Endodermal cell (in vitro differentiated cells): Measurements from ENCODE around the gene INF2. TPM values are rescaled to one million over a fixed set of nuclear protein-coding genes. Genes with fewer than 3 reads are reported as not detected.

Experiments
- DNase-seq: peaks from one replicate; pipeline ENCODE4 v3.0.0-alpha.2; 2017
- H3K27ac ChIP-seq: 2 replicates; pipeline ENCODE4 v1.5.1; 2013; ENCODE audit warnings: mild to moderate bottlenecking, low read depth, low read length, moderate library complexity
- H3K27me3 ChIP-seq: 2 replicates; pipeline ENCODE4 v1.6.1; 2013; ENCODE audit warnings: mild to moderate bottlenecking, low read length, moderate library complexity; ENCODE audit not compliant: insufficient read depth, control insufficient read depth, poor library complexity, severe bottlenecking
- H3K36me3 ChIP-seq: 2 replicates; pipeline ENCODE4 v1.7.0; 2013; ENCODE audit warnings: mild to moderate bottlenecking, low read length, moderate library complexity; ENCODE audit not compliant: control insufficient read depth, insufficient read depth
- H3K4me1 ChIP-seq: one replicate; pipeline ENCODE4 v1.7.0; 2013; ENCODE audit warnings: low read length; ENCODE audit not compliant: control insufficient read depth, insufficient read depth
- H3K4me3 ChIP-seq: 2 replicates; pipeline ENCODE4 v1.5.1; 2013; ENCODE audit warnings: mild to moderate bottlenecking, low read length, moderate library complexity
- H3K9ac ChIP-seq: 2 replicates; pipeline ENCODE4 v1.6.1; 2013; ENCODE audit warnings: mild to moderate bottlenecking, low read length, moderate library complexity; ENCODE audit not compliant: poor library complexity, severe bottlenecking; ENCODE audit errors: extremely low read depth
- H3K9me3 ChIP-seq: 2 replicates; pipeline ENCODE4 v1.6.1; 2013; ENCODE audit warnings: mild to moderate bottlenecking, low read length, moderate library complexity; ENCODE audit not compliant: control insufficient read depth
- H3K27ac Mint-ChIP-seq: 2 replicates; pipeline ENCODE4 v1.8.0; 2020; ENCODE audit warnings: mixed read lengths
- H3K27me3 Mint-ChIP-seq: 2 replicates; pipeline ENCODE4 v1.8.0; 2021; ENCODE audit warnings: mild to moderate bottlenecking, mixed read lengths; ENCODE audit not compliant: insufficient read depth
- H3K36me3 Mint-ChIP-seq: 2 replicates; pipeline ENCODE4 v1.8.0; 2020; ENCODE audit warnings: low read depth, mixed read lengths
- H3K4me1 Mint-ChIP-seq: 2 replicates; pipeline ENCODE4 v1.8.0; 2020; ENCODE audit warnings: mixed read lengths
- H3K4me3 Mint-ChIP-seq: 2 replicates; pipeline ENCODE4 v1.8.0; 2020; ENCODE audit warnings: mild to moderate bottlenecking, moderate library complexity, mixed read lengths
- H3K9me3 Mint-ChIP-seq: 2 replicates; pipeline ENCODE4 v1.8.0; 2020; ENCODE audit warnings: mild to moderate bottlenecking, mixed read lengths
- WGBS, 2 experiments: methylation state at CpG; one replicate each; pipeline versions ENCODE4 v1.1.5 to v1.1.7; 2013; ENCODE audit warnings: missing lambda C conversion rate in 2 of 2, mixed read lengths in 1 of 2; ENCODE audit not compliant: insufficient coverage in 1 of 2, insufficient read length in 1 of 2; 5-methylcytosine and 5-hydroxymethylcytosine counted together
- total RNA-seq, 2 donors: library from RNA; stranded (reverse); fragmentation: NEBNext Ultra II Directional in 1 of 2; extraction: Animal tissue kit (Norgen Biotek cat#: 25700) in 1 of 2; gene quantifications; 2 replicates in 1 of 2; 3 replicates in 1 of 2; pipeline ENCODE4 v1.2.1, GENCODE V29; 2021
- TF ChIP-seq, protein P1 (sequence below): fragments of 200-600 bp; sonication (generic); conservative IDR thresholded peaks from 2 replicates; pipeline ENCODE4 v1.5.0; 2021; ENCODE audit warnings: antibody characterized with exemption, mild to moderate bottlenecking

The INF2 gene
- total RNA-seq, 2 donors from 2014 or later = 99.7 to 114 TPM

DNA sequence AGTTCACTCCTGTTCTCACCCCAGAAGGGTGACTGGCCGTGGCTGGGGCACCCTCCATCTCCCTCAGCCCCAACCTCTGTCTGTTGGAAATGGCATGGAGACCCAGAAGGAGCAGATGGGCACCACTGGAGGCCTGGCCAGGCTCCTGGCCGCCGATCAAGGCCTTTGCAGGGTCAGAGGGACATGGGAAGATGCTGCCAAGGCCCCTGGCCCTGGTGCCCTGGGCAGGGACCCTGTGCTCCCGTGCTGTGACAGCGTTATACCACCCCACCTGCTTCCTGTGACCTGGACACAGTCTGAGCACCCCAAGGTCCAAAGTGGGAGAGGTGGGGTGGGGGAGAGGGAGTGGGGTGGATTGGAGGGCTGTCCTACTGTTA lies 3.5 kb downstream of the INF2 start:
- peaks cover 14% of the 10 kb centered on the region for H3K36me3 ChIP-seq
- H3K27ac ChIP-seq = no peak overlapping the region
- H3K4me1 ChIP-seq = peaks cover 23% of the 10 kb centered on the region
- no peak overlapping the region for H3K4me3 ChIP-seq
- H3K9me3 ChIP-seq = no peaks in the 10 kb centered on the region
- WGBS, 2 experiments = 94 to 100% methylated on average over 2 to 5 of the region's 5 CpGs
- Mint-ChIP-seq H3K27me3 (no peaks in the 10 kb centered on the region), H3K36me3 (peaks cover 10% of the 10 kb centered on the region), H3K27ac (no peak overlapping the region), H3K4me3 (no peak overlapping the region), H3K9me3 (no peaks in the 10 kb centered on the region), H3K4me1 (peaks cover 13% of the 10 kb centered on the region)
- no peaks in the 10 kb centered on the region for H3K27me3 ChIP-seq
- H3K9ac ChIP-seq = no peak overlapping the region
- TF ChIP-seq, protein P1, sequence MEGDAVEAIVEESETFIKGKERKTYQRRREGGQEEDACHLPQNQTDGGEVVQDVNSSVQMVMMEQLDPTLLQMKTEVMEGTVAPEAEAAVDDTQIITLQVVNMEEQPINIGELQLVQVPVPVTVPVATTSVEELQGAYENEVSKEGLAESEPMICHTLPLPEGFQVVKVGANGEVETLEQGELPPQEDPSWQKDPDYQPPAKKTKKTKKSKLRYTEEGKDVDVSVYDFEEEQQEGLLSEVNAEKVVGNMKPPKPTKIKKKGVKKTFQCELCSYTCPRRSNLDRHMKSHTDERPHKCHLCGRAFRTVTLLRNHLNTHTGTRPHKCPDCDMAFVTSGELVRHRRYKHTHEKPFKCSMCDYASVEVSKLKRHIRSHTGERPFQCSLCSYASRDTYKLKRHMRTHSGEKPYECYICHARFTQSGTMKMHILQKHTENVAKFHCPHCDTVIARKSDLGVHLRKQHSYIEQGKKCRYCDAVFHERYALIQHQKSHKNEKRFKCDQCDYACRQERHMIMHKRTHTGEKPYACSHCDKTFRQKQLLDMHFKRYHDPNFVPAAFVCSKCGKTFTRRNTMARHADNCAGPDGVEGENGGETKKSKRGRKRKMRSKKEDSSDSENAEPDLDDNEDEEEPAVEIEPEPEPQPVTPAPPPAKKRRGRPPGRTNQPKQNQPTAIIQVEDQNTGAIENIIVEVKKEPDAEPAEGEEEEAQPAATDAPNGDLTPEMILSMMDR = no peak
- DNase-seq = no peak

DNA sequence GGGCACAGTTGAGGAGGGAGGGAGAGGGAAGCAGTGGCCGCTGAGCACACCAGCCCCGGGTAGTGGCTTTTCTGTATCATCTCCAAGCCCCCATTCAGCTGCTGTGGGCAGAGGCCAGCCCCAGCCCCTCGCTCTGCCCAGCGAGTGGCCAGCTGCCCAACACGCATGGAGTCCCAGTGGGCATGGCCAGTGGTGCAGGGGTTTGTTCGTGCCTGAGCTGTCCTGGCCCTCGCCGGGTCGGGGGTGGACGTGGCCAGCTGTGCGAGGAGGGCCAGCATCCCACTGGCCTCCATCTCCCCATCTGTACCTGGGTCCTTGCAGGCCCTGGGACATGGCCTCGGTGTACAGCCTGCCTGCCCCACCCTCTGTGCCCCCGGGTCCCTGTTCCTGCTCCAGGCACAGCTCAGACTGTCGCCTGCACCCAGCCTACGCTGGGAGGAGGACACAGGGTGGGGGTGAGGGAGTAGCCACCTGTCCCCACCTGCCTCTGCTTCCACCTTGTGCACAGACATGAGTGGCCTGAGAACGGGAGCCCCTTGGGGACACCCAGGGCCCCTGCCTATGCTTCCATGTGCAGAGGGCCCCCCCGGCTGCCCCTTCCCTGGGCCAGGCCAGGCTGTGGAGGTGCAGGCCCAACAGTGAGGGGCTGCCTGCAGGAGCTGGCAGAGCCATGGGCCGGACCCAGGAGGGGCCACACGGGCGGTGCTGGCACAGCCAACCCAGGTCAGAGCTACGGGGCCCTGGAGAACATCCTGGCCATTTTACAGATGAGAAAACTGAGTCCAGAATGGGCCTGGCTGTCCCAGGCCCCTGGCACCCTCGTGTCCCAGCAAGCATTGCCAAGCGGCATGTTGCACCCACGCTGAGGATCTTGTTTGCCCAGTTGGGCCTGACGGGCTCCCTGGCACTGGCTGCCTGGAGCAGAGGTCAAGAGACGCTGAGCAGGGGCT lies 4.3 kb downstream of the INF2 start:
- Histone ChIP-seq H3K36me3 (peaks cover 14% of the 10 kb centered on the region), H3K27me3 (no peaks in the 10 kb centered on the region), H3K27ac (no peak overlapping the region), H3K4me1 (peaks cover 16% of the 10 kb centered on the region), H3K9me3 (no peaks in the 10 kb centered on the region), H3K4me3 (no peak overlapping the region), H3K9ac (no peak overlapping the region)
- Mint-ChIP-seq H3K27ac (no peak overlapping the region), H3K27me3 (no peaks in the 10 kb centered on the region), H3K4me3 (no peak overlapping the region), H3K36me3 (peaks cover 10% of the 10 kb centered on the region), H3K4me1 (peaks cover 15% of the 10 kb centered on the region), H3K9me3 (no peaks in the 10 kb centered on the region)
- no peak for DNase-seq
- 88 to 95% methylated on average over 17 to 26 of the region's 26 CpGs for WGBS, 2 experiments
- TF ChIP-seq, protein P1 = no peak

DNA sequence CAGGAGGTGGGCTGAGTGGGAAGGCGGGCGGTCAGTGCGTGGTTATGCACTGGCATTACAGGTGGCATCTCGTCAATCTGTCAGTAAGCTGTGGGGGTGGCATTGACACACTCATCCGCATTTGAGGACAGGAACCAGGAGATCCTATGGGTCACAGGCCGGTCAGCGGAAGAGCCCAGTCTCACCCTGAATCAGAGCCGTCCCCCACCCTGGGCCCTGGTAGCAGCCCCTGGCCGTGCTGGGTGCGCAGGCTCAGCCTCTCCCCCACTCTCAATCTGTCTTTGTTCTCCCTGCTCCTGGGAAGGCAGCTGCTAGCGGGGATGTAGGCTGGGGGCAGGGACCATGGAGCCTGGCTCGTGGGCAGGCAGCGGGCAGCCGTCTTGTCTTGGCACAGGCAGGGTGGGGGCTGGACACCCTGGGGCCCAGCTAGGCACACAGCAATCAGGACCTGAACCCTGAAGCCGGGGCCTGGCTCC lies 5.1 kb downstream of the INF2 start:
- Mint-ChIP-seq H3K36me3 (peaks cover 10% of the 10 kb centered on the region), H3K4me1 (peaks cover 15% of the 10 kb centered on the region), H3K4me3 (no peak overlapping the region), H3K9me3 (no peaks in the 10 kb centered on the region), H3K27ac (no peak overlapping the region), H3K27me3 (no peaks in the 10 kb centered on the region)
- Histone ChIP-seq H3K4me1 (peaks cover 15% of the 10 kb centered on the region), H3K36me3 (peaks cover 14% of the 10 kb centered on the region), H3K27me3 (no peaks in the 10 kb centered on the region), H3K9ac (no peak overlapping the region), H3K9me3 (no peaks in the 10 kb centered on the region), H3K4me3 (no peak overlapping the region), H3K27ac (no peak overlapping the region)
- TF ChIP-seq, protein P1 = no peak
- no peak for DNase-seq
- 89 to 90% methylated on average over 8 to 15 of the region's 15 CpGs for WGBS, 2 experiments
